GM12878 (cell line): Measurements from ENCODE around the gene ENG. TPM values are rescaled to one million over a fixed set of nuclear protein-coding genes. Genes with fewer than 3 reads are reported as not detected.

Source experiments
- ATAC-seq: fragments of 200-7000 bp; cut with Tn5 transposase; 3 replicates; pipeline ENCODE4 v1.9.1; 2020; ENCODE audit warnings: mild to moderate bottlenecking, moderate library complexity
- BruUV-seq: library from RNA; stranded (reverse); fragments of 400-500 nt; replicated peaks from 2 replicates; lab custom pipeline; 2021; lab: Mats Ljungman, UMichigan
- CTCF ChIA-PET: fragments of 300-600 bp; sonication (Branson Sonifier 250); formaldehyde crosslinking; extraction: SDS; loops from one replicate; lab custom pipeline; 2021; ENCODE audit warnings: inconsistent platforms; lab: Yijun Ruan, JAX
- POLR2A ChIA-PET: fragments of 350-600 bp; formaldehyde crosslinking; extraction: SDS; loops from one replicate; lab custom pipeline; 2021; ENCODE audit warnings: inconsistent platforms; lab: Charles Lee
- RAD21 ChIA-PET: fragments of 300-600 bp; sonication (Branson Sonifier 250); formaldehyde crosslinking; loops from one replicate; lab custom pipeline; 2023; ENCODE audit warnings: antibody characterized with exemption; ENCODE audit not compliant: unreplicated experiment; lab: Charles Lee
- SMC1A ChIA-PET: fragments of 300-600 bp; sonication (Branson Sonifier 250); formaldehyde crosslinking; loops from one replicate; lab custom pipeline; 2023; ENCODE audit not compliant: unreplicated experiment, uncharacterized antibody; lab: Charles Lee
- DNase-seq: peaks from one replicate; pipeline ENCODE4 v3.0.0-alpha.2; 2011; ENCODE audit warnings: low read depth, low spot score
- FAIRE-seq: peaks from 3 replicates; lab custom pipeline; 2011; peaks lifted over from hg19 to GRCh38; lab: Jason Lieb, UNC
- H2AFZ ChIP-seq: 2 replicates; pipeline ENCODE4 v1.6.0; 2011; ENCODE audit warnings: low read depth, low read length, control low read depth; ENCODE audit not compliant: control insufficient read depth
- H3K27ac ChIP-seq: 2 replicates; pipeline ENCODE4 v1.5.1; 2011; ENCODE audit warnings: control low read depth; ENCODE audit not compliant: control insufficient read depth, insufficient read depth
- H3K27me3 ChIP-seq, 2 experiments: replicated peaks in 1 of 2; 2 replicates each; pipeline versions ENCODE4 v1.6.0 to v1.6.1; 2011; ENCODE audit warnings: low read length in 1 of 2; ENCODE audit not compliant: control insufficient read depth in 2 of 2, insufficient read depth in 2 of 2
- H3K36me3 ChIP-seq, 2 experiments: 2 replicates each; pipeline ENCODE4 v1.5.1; 2011; ENCODE audit warnings: low read length in 1 of 2; ENCODE audit not compliant: control insufficient read depth in 2 of 2, insufficient read depth in 2 of 2
- H3K4me1 ChIP-seq: 2 replicates; pipeline ENCODE4 v1.6.1; 2011; ENCODE audit warnings: mild to moderate bottlenecking, low read length, moderate library complexity, mixed read lengths; ENCODE audit not compliant: control insufficient read depth, insufficient read depth
- H3K4me2 ChIP-seq: 2 replicates; pipeline ENCODE4 v1.6.0; 2011; ENCODE audit warnings: control low read depth; ENCODE audit not compliant: control insufficient read depth, insufficient read depth
- H3K4me3 ChIP-seq: fragments of 200-600 bp; sonication (generic); 2 replicates; pipeline ENCODE4 v1.5.1; 2016
- H3K79me2 ChIP-seq: 2 replicates; pipeline ENCODE4 v1.6.0; 2011; ENCODE audit warnings: low read length; ENCODE audit not compliant: control insufficient read depth, insufficient read depth
- H3K9ac ChIP-seq: 2 replicates; pipeline ENCODE4 v1.8.0; 2011; ENCODE audit warnings: low read length, control low read depth, mixed read lengths; ENCODE audit not compliant: control insufficient read depth, insufficient read depth
- H3K9me3 ChIP-seq: replicated peaks from 3 replicates; pipeline ENCODE4 v1.5.1; 2011; ENCODE audit warnings: mild to moderate bottlenecking, low read length; ENCODE audit not compliant: control insufficient read depth, insufficient read depth
- H4K20me1 ChIP-seq: 2 replicates; pipeline ENCODE4 v1.6.0; 2011; ENCODE audit not compliant: control insufficient read depth, insufficient read depth
- ASH2L ChIP-seq: fragments of 300-600, 200-600 bp; sonication (generic); IDR thresholded peaks from 2 replicates; pipeline ENCODE4 v1.6.1; 2017; ENCODE audit warnings: low read depth, mild to moderate bottlenecking, borderline replicate concordance
- BCL3 ChIP-seq: IDR thresholded peaks from 2 replicates; pipeline ENCODE4 v1.6.1; 2011; ENCODE audit warnings: borderline replicate concordance, low read depth, mild to moderate bottlenecking, moderate library complexity, low read length; ENCODE audit not compliant: insufficient read depth, poor library complexity, severe bottlenecking
- FOS ChIP-seq: IDR thresholded peaks from 3 replicates; pipeline ENCODE4 v1.6.1; 2011; ENCODE audit warnings: borderline replicate concordance; ENCODE audit not compliant: insufficient read length; ENCODE audit errors: extremely low read depth
- HDGF ChIP-seq: fragments of 450-650 bp; IDR thresholded peaks from 2 replicates; pipeline ENCODE4 v1.6.1; 2016; ENCODE audit warnings: antibody characterized with exemption
- MYC ChIP-seq: IDR thresholded peaks from 2 replicates; pipeline ENCODE4 v1.6.1; 2011; ENCODE audit warnings: mild to moderate bottlenecking, low read length, moderate library complexity, inconsistent platforms; ENCODE audit not compliant: insufficient read depth, insufficient replicate concordance, insufficient read length, severe bottlenecking
- RCOR1 ChIP-seq: conservative IDR thresholded peaks from 2 replicates; pipeline ENCODE4 v1.6.1; 2012; ENCODE audit warnings: low read depth, low read length, improper control_type of control experiment
- USF2 ChIP-seq: IDR thresholded peaks from 2 replicates; pipeline ENCODE4 v1.6.1; 2011; ENCODE audit warnings: low read depth, low read length, improper control_type of control experiment, borderline replicate concordance
- WGBS: methylation state at CpG from one replicate; pipeline ENCODE4 v1.1.6; 2016; ENCODE audit warnings: low lambda C conversion rate; ENCODE audit not compliant: insufficient replicate concordance, insufficient coverage; ENCODE audit errors: missing lambda C conversion rate; 5-methylcytosine and 5-hydroxymethylcytosine counted together
- in situ Hi-C: fragments of 300-500 bp; cut with MboI; formaldehyde crosslinking; loops from 9 replicates; pipeline ENCODE4 v1.14.3; 2018; ENCODE audit warnings: mixed read lengths
- intact Hi-C: fragments of 100-400 bp; cut with micrococcal nuclease; formaldehyde crosslinking; loops from one replicate; pipeline ENCODE4 v1.14.2; 2022; ENCODE audit not compliant: unreplicated experiment
- polyA plus RNA-seq, 11 experiments: library from polyadenylated mRNA; depleted of rRNA in 4 of 11; unstranded in 6 of 11; stranded (reverse) in 5 of 11; fragments of >200 nt; fragmentation: Nextera tagmentation in 4 of 11; fragmentation: Illumina TruSeq in 1 of 11; extraction: Ambion mirVana in 4 of 11; extraction: Trizol in 1 of 11; gene quantifications; 1 replicate in 1 of 11; 2 replicates in 10 of 11; pipeline versions ENCODE4 v1.2.1 to v1.2.3, GENCODE V29; 2011 to 2016; ENCODE audit warnings: inconsistent platforms in 2 of 11, missing spikeins in 2 of 11, low read depth in 1 of 11
- total RNA-seq, 4 experiments: library from RNA; depleted of rRNA in 3 of 4; stranded (reverse); fragments of >200 nt in 3 of 4; fragmentation: Illumina TruSeq in 1 of 4; extraction: Trizol in 1 of 4; gene quantifications; 2 replicates each; pipeline versions ENCODE4 v1.2.1 to v1.2.3, GENCODE V29; 2013 to 2021

The ENG gene
- total and polyA plus RNA-seq, 10 of the 15 experiments (the other 5 are each of a cell fraction or from before 2014, with no cell fraction given) = 0.14 to 10.1 (median 2.0) TPM

DNA sequence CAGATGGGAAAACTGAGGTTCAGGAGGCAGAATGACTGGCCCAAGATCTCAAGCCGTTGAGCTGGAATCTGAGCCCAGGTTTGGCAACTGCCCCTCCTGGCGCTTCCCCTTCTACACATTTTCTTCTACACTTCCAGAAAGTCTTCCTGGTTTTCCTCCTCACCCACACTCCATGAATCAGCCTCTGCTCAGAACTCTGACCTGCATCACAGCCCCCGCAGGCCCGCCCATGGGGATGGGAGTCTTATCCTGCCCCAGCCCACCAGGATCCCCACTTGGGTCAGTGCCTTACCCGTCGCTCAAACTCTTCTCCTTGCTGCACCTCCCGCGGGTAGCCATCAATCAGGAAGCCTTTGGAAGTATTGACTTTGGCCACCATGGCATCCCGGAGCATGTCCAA lies 17.1 kb upstream of the ENG start (continued):
- no peak for TF ChIP-seq USF2
- no peak for TF ChIP-seq RCOR1
- no peak for TF ChIP-seq FOS
- no peak for TF ChIP-seq MYC
- no peak for TF ChIP-seq HDGF

DNA sequence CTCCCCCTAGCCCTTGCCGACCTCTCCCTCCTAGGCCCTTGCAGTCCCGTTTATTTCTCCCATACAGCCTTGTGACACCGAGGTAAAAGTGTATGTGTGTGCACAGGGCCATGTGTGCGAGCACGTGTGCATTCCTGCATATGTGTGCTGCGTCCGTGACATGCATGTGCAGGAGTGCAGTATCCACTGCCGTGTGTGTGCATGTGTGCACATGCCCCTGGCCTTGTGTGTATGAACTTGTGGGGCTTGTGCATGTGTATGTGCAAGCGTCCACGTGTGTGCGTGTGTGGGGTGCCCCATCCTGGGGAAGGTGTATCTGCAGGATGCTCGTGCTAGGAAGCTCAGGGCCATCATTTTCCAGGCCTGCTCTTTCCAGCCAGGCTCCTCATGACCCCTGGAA lies 16.4 kb upstream of the ENG start:
- CTCF ChIA-PET = interaction anchor here (0.6 to 6.2 kb wide), 15 partner anchors 11 to 286 kb away, joined by 3 to 91 read pairs (median 9); partner anchors contain the start of genes CDK9, ENG, ST6GALNAC4 and ST6GALNAC6
- intact Hi-C loops = loop anchor here (1.0 to 2.0 kb wide), 4 partner anchors 50 to 366 kb away; partner anchors contain the start of gene TOR2A
- H4K20me1 ChIP-seq = no peaks in the 10 kb centered on the region
- WGBS = 64% methylated on average over 12 of the region's 12 CpGs
- peaks cover 9% of the 10 kb centered on the region for H3K4me1 ChIP-seq
- no TSS peak for BruUV-seq
- no peaks in the 10 kb centered on the region for H3K27me3 ChIP-seq
- POLR2A ChIA-PET = no interaction called here
- H3K4me3 ChIP-seq = no peak overlapping the region
- H3K9ac ChIP-seq = no peak overlapping the region
- H3K79me2 ChIP-seq = no peaks in the 10 kb centered on the region
- RAD21 ChIA-PET = interaction anchor here (0.7 to 2.8 kb wide), 4 partner anchors 50 to 107 kb away, joined by 3 to 18 read pairs (median 16); partner anchors contain the start of gene CDK9
- H2AFZ ChIP-seq = no peak overlapping the region
- ATAC-seq (no peak), DNase-seq (no peak), FAIRE-seq (no peak)
- in situ Hi-C loops = no loop called here
- H3K9me3 ChIP-seq = no peaks in the 10 kb centered on the region
- no peaks in the 10 kb centered on the region for H3K36me3 ChIP-seq
- SMC1A ChIA-PET = interaction anchor here (1.1 to 1.8 kb wide), 6 partner anchors 31 to 164 kb away, joined by 3 to 9 read pairs (median 5); no protein-coding TSS in a partner anchor
- H3K27ac ChIP-seq = no peak overlapping the region
- TF ChIP-seq BCL3 = peak; percentile 43
- TF ChIP-seq ASH2L = no peak
- H3K4me2 ChIP-seq = no peak overlapping the region
